DND-41 (cell line): ENCODE data around the gene SCAI.

Source experiments
- ATAC-seq: fragments of 200-7000 bp; cut with Tn5 transposase; 3 replicates; pipeline ENCODE4 v1.9.1; 2021; ENCODE audit warnings: low read depth; ENCODE audit not compliant: insufficient read depth
- DNase-seq: peaks from one replicate; pipeline ENCODE4 v3.0.0-alpha.2; 2020
- H2AFZ ChIP-seq: 2 replicates; pipeline ENCODE4 v1.6.0; 2012; ENCODE audit warnings: low read depth, low read length
- H3K27ac ChIP-seq: 2 replicates; pipeline ENCODE4 v1.5.1; 2012; ENCODE audit warnings: low read length, inconsistent platforms
- H3K27me3 ChIP-seq: fragments of 200-600 bp; sonication (generic); 2 replicates; pipeline ENCODE4 v1.6.0; 2012; ENCODE audit warnings: low read length, mild to moderate bottlenecking, inconsistent platforms; ENCODE audit not compliant: insufficient read depth, poor library complexity
- H3K36me3 ChIP-seq: 2 replicates; pipeline ENCODE4 v1.5.1; 2012; ENCODE audit warnings: low read length, inconsistent platforms; ENCODE audit not compliant: insufficient read depth
- H3K4me1 ChIP-seq: 2 replicates; pipeline ENCODE4 v1.5.1; 2012; ENCODE audit warnings: mild to moderate bottlenecking, low read length; ENCODE audit not compliant: insufficient read depth
- H3K4me2 ChIP-seq: 2 replicates; pipeline ENCODE4 v1.6.0; 2012; ENCODE audit warnings: mild to moderate bottlenecking, moderate library complexity, low read length, inconsistent platforms; ENCODE audit not compliant: insufficient read depth
- H3K4me3 ChIP-seq, 2 experiments: fragments of 200-600 bp in 1 of 2; shearing (Covaris generic) in 1 of 2; 2 replicates each; pipeline ENCODE4 v1.5.1; 2012 to 2016; ENCODE audit warnings: inconsistent platforms in 2 of 2, low read length in 2 of 2, mild to moderate bottlenecking in 2 of 2, low read depth in 1 of 2, moderate library complexity in 1 of 2
- H3K79me2 ChIP-seq: 2 replicates; pipeline ENCODE4 v1.6.0; 2012; ENCODE audit warnings: low read length, inconsistent platforms; ENCODE audit not compliant: insufficient read depth
- H3K9ac ChIP-seq: 2 replicates; pipeline ENCODE4 v1.6.0; 2012; ENCODE audit warnings: low read depth, mild to moderate bottlenecking, inconsistent platforms, low read length, moderate library complexity
- H3K9me3 ChIP-seq: 2 replicates; pipeline ENCODE4 v1.5.1; 2012; ENCODE audit warnings: low read length, moderate library complexity, mild to moderate bottlenecking, inconsistent platforms; ENCODE audit not compliant: insufficient read depth, severe bottlenecking
- H4K20me1 ChIP-seq: 2 replicates; pipeline ENCODE4 v1.6.0; 2012; ENCODE audit warnings: low read length; ENCODE audit not compliant: insufficient read depth
- EZH2 ChIP-seq: IDR thresholded peaks from 3 replicates; pipeline ENCODE4 v1.6.1; 2012; ENCODE audit warnings: borderline replicate concordance, low read depth, mild to moderate bottlenecking, moderate library complexity, low read length, inconsistent platforms; ENCODE audit not compliant: severe bottlenecking
- TF ChIP-seq, protein P1 (sequence below): IDR thresholded peaks from 2 replicates; pipeline ENCODE4 v1.5.1; 2012; ENCODE audit warnings: borderline replicate concordance, low read length, moderate library complexity, mild to moderate bottlenecking; ENCODE audit not compliant: poor library complexity, severe bottlenecking; ENCODE audit errors: extremely low read depth

The SCAI gene

DNA sequence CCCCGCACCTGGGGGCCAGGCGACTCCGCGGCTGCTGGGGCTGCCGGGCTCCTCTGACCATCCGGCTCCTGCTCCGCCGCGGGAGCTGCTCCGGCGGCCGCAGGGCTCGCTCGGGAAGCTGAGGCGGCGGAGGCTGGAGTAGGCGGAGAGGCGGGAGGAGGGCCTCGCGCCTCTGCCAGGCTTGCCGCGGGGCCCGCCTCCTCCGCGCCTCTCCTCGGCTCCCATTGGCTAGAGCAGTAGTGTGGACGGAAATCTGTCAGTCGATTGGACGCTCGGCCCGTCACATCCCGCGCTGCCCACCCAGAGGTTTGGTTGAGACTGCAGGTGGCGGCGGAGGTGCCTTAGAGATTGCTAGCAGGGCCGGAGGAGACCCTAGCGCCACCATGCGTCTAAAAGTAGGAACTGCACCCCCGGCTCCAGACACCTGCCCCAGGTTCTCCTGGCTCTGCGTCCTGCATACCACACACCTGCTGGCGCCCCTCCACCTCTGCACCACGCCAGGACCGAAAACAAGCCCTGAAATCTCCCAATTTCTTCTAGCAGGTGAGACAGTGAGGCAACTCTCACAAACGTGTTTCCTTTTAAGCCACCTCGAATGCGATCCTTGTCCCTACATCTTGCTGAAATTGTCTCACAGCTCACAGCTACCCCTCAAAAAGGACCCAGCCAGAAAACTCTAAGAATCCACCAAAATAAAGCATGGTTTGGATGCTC lies at the start of gene SCAI:
Gene SCAI (minus strand): TSS at position 152 of the 714 bp plus-strand sequence. CDS start 91 bp downstream, at position 61.
- H2AFZ ChIP-seq = peak within 1 kb of the TSS; percentile 75
- H3K9ac ChIP-seq = peak within 1 kb of the TSS; percentile 71
- TF ChIP-seq, protein P1, sequence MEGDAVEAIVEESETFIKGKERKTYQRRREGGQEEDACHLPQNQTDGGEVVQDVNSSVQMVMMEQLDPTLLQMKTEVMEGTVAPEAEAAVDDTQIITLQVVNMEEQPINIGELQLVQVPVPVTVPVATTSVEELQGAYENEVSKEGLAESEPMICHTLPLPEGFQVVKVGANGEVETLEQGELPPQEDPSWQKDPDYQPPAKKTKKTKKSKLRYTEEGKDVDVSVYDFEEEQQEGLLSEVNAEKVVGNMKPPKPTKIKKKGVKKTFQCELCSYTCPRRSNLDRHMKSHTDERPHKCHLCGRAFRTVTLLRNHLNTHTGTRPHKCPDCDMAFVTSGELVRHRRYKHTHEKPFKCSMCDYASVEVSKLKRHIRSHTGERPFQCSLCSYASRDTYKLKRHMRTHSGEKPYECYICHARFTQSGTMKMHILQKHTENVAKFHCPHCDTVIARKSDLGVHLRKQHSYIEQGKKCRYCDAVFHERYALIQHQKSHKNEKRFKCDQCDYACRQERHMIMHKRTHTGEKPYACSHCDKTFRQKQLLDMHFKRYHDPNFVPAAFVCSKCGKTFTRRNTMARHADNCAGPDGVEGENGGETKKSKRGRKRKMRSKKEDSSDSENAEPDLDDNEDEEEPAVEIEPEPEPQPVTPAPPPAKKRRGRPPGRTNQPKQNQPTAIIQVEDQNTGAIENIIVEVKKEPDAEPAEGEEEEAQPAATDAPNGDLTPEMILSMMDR = peak; percentile 99
- no peak for TF ChIP-seq EZH2
- H3K79me2 ChIP-seq = peaks cover 48% of the 10 kb centered on the region
- H3K4me2 ChIP-seq = peak within 1 kb of the TSS; percentile 93
- peak; percentile 99 for ATAC-seq
- peak within 1 kb of the TSS; percentile 79 for H3K27ac ChIP-seq
- peaks cover 25% of the 10 kb centered on the region for H3K36me3 ChIP-seq
- H3K4me1 ChIP-seq = peaks cover 38% of the 10 kb centered on the region
- DNase-seq = peak; percentile 99
- peak within 1 kb of the TSS; percentile 56 to 98; a peak in 3 of 4 replicates for H3K4me3 ChIP-seq
- H3K9me3 ChIP-seq = no peaks in the 10 kb centered on the region
- no peaks in the 10 kb centered on the region for H3K27me3 ChIP-seq
- H4K20me1 ChIP-seq = peaks cover 4% of the 10 kb centered on the region; the same call in 1 of the 2 replicates

DNA sequence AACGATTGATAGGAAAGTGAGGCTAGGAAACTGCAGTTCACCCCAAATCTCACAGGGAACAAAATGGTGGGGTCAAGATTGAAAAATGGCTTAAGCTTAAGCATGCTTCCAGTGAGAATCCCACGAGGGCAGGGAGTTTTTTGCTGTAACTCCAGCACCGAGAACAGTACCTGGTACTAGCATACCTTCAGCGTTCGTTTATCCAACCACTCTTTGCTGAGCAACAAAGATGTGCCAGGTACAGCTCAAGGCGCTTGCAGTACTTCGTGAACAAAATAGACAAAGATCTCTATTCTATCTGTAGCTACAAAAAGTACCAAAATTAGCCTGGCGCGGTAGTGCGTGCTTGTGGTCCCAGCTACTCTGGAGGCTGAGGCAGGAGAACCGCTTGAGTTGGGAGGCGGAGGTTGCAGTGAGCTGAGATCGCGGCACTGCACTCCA lies 47.1 kb upstream of the SCAI start:
- Histone ChIP-seq H3K4me1 (peaks cover 31% of the 10 kb centered on the region), H3K79me2 (peaks cover 52% of the 10 kb centered on the region), H2AFZ (peak overlapping the region; percentile 93), H3K36me3 (peaks cover 2% of the 10 kb centered on the region; the same call in 1 of the 2 replicates), H3K4me2 (peak overlapping the region; percentile 79), H3K9me3 (no peaks in the 10 kb centered on the region), H4K20me1 (0 out of 2 replicates have a peak, but pooled peaks cover 4% of the 10 kb centered on the region), H3K27me3 (no peaks in the 10 kb centered on the region), H3K9ac (peak overlapping the region; percentile 79), H3K27ac (peak overlapping the region; percentile 79), H3K4me3 (peak overlapping the region; percentile 81 to 95)
- no peak for ATAC-seq
- TF ChIP-seq, protein P1 = no peak
- no peak for TF ChIP-seq EZH2
- DNase-seq = peak; percentile 21

DNA sequence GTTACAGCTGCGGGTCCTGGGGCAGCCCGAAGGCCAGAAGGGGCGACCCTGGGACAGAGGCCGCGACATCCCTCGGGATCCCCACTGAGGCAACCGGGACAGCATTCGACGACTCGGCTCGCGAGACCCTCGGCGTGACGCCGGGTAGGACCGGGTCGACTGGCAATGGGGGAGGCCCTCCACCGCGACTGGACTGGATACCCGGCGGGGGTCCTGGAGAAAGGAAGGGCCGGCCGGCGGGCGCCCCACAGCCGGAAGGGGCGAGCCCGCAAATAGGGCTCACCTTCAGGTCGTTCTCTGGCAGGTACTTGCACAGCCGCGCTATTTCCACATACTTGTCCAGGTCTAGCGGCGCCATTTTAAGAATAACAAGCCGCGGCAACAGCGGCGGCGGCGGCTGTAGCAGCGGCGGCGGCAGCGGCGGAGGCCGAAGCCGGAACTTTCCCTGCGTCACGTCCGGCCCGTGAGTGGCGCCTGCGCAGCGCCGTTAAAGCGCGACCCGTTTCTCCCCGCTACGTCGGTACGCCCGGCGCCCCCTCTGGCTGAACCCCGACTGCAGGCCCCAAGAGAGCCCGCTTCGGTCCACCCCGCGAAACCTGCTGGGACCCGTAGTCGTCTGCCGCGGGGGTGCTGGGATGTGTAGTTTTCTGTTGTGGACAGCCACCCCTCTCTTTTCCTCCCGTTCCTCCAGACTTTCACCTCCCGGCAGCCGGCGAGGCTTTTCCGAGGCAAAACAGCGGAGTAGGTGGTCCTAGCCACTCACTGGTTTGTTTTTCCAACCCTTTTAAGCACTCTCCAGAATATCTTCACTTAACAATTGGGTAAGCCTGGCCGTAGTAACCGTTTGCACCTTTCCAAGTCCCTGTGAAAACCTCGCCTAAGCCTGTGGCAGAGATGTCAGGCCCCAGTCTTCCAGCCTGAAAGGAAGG lies 46.3 kb upstream of the SCAI start, which contains the start of gene PPP6C:
Gene PPP6C (minus strand): TSS at position 443 of the 929 bp plus-strand sequence. CDS start 85 bp downstream, at position 358.
- Histone ChIP-seq H4K20me1 (0 out of 2 replicates have a peak, but pooled peaks cover 4% of the 10 kb centered on the region), H2AFZ (peak within 1 kb of the TSS; percentile 93), H3K79me2 (peaks cover 60% of the 10 kb centered on the region), H3K4me1 (peaks cover 28% of the 10 kb centered on the region), H3K4me2 (peak within 1 kb of the TSS; percentile 88), H3K27me3 (no peaks in the 10 kb centered on the region), H3K4me3 (peak within 1 kb of the TSS; percentile 81 to 95), H3K27ac (peak within 1 kb of the TSS; percentile 79), H3K9ac (peak within 1 kb of the TSS; percentile 79), H3K9me3 (no peaks in the 10 kb centered on the region), H3K36me3 (peaks cover 2% of the 10 kb centered on the region; the same call in 1 of the 2 replicates)
- TF ChIP-seq EZH2 = no peak
- TF ChIP-seq, protein P1 = peak; percentile 75
- peak; percentile 96 for ATAC-seq
- peak; percentile 96 for DNase-seq
